AG09309 (cell line): Measurements from ENCODE around the gene VSIG10L.

ENCODE experiments used
- DNase-seq: peaks from one replicate; pipeline ENCODE4 v3.0.0-alpha.2; 2010; ENCODE audit warnings: low read depth
- H3K4me3 ChIP-seq: 2 replicates; pipeline ENCODE4 v1.5.1; 2011; ENCODE audit warnings: mild to moderate bottlenecking, low read depth, low read length, moderate library complexity; ENCODE audit not compliant: control insufficient read depth
- TF ChIP-seq, protein P1 (sequence below): IDR thresholded peaks from 2 replicates; pipeline ENCODE4 v1.5.1; 2011; ENCODE audit warnings: mild to moderate bottlenecking, low read depth, low read length, inconsistent platforms; ENCODE audit not compliant: insufficient read depth, control insufficient read depth; ENCODE audit errors: missing control alignments

VSIG10L gene

DNA sequence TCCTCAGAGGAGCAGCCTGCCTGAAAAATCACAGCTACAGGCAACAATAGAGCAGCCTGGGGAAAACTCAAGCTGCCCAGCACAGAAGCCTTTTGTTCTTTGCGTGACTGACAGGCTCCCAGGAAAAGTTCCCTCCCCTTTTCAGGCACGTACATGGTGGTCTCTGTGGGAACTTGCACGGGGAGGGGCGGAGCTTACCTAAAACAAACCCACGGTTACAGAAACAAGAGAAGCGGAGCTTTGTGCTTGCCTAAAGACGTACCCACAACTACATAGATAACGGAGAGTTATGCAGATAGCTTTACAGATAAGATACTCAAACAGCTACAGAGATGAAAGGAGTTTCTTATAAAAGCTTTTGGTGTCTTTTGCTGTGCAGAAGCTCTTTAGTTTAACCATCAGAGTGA lies 12.8 kb upstream of the VSIG10L start:
- DNase-seq = no peak
- H3K4me3 ChIP-seq = no peak overlapping the region
- TF ChIP-seq, protein P1, sequence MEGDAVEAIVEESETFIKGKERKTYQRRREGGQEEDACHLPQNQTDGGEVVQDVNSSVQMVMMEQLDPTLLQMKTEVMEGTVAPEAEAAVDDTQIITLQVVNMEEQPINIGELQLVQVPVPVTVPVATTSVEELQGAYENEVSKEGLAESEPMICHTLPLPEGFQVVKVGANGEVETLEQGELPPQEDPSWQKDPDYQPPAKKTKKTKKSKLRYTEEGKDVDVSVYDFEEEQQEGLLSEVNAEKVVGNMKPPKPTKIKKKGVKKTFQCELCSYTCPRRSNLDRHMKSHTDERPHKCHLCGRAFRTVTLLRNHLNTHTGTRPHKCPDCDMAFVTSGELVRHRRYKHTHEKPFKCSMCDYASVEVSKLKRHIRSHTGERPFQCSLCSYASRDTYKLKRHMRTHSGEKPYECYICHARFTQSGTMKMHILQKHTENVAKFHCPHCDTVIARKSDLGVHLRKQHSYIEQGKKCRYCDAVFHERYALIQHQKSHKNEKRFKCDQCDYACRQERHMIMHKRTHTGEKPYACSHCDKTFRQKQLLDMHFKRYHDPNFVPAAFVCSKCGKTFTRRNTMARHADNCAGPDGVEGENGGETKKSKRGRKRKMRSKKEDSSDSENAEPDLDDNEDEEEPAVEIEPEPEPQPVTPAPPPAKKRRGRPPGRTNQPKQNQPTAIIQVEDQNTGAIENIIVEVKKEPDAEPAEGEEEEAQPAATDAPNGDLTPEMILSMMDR = no peak

DNA sequence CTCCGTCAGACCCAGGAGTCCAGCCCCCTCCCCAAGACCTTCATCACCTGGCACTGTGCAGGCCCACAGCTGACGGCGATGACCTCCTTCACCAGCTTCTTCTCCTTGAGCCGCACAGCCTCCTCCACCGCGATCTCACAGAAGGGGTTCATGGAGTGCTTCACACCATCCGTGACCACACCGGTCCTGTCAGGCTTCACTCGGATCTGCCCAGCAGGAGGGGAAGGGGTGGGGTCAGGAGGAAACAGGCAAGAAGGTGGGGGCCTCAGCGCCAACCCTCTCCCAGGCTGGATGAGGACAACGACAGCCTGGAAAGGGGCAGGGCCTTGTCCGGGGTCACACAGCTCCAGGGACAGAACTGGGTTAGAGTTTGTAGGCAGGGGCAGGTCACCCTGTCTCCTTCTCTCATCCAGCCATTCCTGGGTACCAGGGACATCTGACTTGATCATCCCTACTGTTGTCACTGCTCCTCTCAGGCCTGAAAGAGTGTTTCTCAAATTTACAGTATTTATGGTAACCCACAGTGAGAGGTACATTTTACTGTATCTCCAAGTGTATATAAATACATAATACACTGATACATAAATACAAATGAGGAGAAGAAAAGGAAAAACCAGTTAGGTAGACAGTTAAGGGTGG lies 12.3 kb upstream of the VSIG10L start:
- no peak for DNase-seq
- H3K4me3 ChIP-seq = no peak overlapping the region
- TF ChIP-seq, protein P1 = no peak

DNA sequence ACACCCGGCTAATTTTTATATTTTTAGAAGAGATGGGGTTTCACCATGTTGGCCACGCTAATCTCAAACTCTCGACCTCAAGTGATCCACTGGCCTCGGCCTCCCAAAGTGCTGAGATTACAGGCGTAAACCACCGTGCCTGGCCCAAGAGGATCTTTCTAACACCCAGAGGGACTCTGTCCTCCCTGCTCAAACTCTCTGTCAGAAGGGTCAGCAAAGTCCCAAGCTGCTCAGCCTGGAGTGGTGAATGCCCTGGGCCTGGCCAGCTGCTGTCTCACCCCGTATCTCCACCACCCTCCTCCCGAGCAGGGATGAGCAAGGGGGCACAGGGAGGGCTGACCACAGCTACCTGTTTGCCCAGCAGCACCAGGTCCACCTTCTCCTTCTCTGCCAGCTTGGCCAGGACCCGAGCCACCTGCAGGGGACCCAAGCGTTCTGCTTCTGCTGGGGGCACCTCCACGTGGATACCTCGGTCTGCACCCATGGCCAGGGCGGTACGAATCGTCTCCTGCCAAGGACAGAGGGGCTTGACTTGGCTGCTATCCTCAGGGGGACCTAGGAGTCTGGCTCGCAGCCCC lies 10.9 kb upstream of the VSIG10L start:
- no peak for DNase-seq
- H3K4me3 ChIP-seq = no peak overlapping the region
- TF ChIP-seq, protein P1 = no peak

DNA sequence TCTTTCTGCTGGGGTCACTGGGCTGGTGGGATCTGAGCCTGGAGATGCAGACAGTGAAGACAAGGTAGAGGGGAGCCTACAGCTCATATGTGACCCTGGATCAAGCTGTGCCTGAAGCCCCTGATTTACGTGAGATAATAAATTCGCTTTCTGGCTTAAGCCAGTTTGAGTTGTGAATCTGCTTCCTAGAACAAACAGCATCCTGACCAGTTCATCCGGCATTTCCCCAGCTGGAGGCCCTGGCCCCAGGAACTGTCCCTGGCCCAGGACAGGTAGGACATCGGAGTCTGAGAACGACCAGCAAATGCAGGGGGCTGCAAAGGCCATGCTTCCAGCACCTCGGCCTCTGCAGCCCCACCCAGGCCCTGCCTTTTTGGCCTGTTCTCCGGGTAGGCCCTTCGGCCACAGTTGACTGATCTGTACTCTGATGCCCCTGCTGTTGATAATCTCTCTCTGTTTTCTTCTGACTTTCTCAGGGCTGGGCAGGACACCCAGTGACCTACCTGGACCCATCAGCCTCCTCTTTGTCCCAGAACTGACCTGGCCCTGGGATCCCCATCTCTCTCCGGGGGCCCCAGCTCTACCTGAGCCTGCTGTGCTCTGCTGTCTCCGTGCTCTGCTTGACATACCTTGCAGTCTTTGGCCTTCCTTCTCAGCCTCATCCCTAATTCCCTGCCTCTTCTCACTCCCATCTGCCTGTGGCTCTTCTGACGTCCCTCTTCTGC lies 9.5 kb upstream of the VSIG10L start:
- H3K4me3 ChIP-seq = no peak overlapping the region
- DNase-seq = no peak
- TF ChIP-seq, protein P1 = no peak

DNA sequence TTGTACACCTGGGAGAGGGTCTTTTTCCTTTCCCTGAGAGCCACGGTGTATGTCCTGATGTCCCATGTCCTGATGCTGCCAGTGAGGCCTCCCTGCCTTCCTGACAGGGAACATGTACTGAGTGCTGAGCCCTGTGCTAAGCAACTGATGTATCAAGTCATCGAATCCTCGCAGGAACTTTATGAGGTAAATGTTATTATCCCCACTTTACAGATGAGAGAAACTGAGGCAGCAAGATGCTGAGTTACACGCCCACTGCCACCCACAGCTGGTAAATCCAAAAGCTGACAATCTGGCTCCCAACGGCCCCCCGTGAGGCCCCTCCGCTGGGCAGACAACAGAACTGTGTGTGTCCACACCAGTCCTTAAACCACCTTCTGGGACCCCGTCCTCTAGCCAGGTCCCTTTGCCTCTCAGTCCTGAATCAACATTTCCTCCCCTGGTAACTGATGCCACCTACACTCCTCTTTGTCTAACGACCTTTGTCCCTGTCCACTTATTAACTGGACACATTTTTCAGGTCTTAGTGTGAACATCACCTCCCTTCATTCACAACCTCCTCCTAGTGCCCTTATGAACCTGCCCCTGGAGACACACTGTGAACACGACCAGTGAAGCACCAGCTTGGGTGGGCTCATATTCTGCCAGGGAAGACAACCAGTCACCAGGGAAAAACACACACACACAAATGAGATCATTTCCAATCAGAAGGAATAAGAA lies 5.4 kb upstream of the VSIG10L start:
- H3K4me3 ChIP-seq = no peak overlapping the region
- TF ChIP-seq, protein P1 = no peak
- DNase-seq = no peak

DNA sequence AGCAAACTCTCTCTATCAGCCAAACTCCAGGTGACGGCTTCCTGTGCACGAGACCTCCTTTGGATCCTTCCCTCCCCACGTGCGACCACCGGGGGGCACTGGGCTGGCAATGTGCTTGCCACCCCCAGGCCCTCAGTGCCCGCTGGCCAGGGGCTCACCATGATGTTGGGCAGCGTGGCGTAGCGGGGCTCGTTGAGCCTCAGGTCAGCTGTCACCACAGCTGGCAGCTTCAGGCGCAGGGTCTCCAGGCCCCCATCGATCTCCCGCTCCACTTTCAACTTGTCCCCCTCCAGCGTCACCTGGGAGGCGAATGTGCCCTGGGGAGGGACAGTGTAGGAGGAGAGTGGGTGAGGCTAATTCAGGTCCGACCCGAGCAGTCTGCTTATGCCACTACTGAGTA lies 4.8 kb upstream of the VSIG10L start:
- TF ChIP-seq, protein P1 = no peak
- no peak overlapping the region for H3K4me3 ChIP-seq
- no peak for DNase-seq
